ENCODE measurements around the gene UBA6. TPM values are rescaled to one million over a fixed set of nuclear protein-coding genes. Genes with fewer than 3 reads are reported as not detected.
A peak's percentile ranks its signal among the peaks of the same experiment; 100 is the strongest.
"Not testable (repeated sequence)": the region's sequence is repeated elsewhere in the genome, so short reads cannot be mapped to it uniquely, and the experiment has no call there.

Gene UBA6
- total RNA-seq, 2 donors from 2014 or later, result 12.5 to 13.7 TPM

DNA sequence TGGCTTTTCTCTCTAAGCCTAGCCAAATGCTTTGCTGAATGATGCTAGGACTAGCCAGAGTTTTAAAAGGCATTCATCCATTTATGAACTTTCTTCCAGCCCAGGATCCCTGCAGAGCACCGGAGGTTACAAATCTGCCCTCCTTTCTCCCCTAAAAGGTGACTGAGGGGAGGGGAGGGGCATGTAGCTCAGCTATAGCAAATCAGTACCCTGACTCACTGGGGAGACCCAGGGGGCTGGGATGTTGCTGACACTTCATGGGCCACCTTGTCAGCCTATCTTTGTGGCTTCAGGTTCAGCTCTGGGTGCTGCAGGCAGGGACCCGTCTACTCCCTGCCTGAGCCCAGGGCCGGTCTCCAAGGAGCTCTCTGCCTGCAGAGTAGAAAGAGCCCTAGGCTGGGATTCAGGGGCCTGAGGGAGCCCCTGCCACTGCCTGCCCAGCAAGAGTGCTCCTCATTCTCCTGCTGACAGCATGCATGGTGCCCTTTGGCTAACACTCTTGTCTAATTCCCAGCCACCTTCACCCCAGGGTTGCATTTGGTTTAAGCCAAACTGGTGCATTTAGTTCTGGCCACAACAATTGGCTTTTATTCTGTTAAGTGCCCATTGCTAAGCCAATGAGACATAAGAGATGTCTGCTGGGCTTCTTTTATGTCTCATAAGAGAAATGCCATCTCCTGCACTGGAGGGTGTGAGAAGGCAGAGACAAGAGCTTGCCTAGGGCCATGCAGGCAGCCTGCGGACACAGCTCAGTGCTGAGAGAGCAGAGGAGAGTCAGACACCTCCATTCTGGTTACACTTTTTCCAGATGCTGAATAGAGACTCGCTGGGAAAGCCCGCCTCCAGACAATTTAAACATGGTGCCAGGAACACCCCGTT, 11.9 kb upstream of the UBA6 start:
- ATAC-seq, result no peak
- H3K36me3 ChIP-seq (replicated peaks in 1 of 2; ENCODE audit: insufficient read depth in 1 of 2, low read depth in 2 of 2), result no peaks in the 10 kb centered on the region
- H3K4me3 ChIP-seq, result no peak overlapping the region
- DNase-seq, result no peak
- TF ChIP-seq, protein P1, sequence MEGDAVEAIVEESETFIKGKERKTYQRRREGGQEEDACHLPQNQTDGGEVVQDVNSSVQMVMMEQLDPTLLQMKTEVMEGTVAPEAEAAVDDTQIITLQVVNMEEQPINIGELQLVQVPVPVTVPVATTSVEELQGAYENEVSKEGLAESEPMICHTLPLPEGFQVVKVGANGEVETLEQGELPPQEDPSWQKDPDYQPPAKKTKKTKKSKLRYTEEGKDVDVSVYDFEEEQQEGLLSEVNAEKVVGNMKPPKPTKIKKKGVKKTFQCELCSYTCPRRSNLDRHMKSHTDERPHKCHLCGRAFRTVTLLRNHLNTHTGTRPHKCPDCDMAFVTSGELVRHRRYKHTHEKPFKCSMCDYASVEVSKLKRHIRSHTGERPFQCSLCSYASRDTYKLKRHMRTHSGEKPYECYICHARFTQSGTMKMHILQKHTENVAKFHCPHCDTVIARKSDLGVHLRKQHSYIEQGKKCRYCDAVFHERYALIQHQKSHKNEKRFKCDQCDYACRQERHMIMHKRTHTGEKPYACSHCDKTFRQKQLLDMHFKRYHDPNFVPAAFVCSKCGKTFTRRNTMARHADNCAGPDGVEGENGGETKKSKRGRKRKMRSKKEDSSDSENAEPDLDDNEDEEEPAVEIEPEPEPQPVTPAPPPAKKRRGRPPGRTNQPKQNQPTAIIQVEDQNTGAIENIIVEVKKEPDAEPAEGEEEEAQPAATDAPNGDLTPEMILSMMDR (IDR thresholded peaks at IDR 0.05), result no peak
- no peak for TF ChIP-seq POLR2A (IDR thresholded peaks at IDR 0.05)
- no peaks in the 10 kb centered on the region for H3K4me1 ChIP-seq
- no peaks in the 10 kb centered on the region for H3K27me3 ChIP-seq
- no peak overlapping the region for H3K27ac ChIP-seq
- intact Hi-C loops (cut with DNase I), result no loop called here
- WGBS, 2 donors, result 78 to 81% methylated on average over 5 to 7 of the region's 7 CpGs
- H3K9me3 ChIP-seq, result no peaks in the 10 kb centered on the region

DNA sequence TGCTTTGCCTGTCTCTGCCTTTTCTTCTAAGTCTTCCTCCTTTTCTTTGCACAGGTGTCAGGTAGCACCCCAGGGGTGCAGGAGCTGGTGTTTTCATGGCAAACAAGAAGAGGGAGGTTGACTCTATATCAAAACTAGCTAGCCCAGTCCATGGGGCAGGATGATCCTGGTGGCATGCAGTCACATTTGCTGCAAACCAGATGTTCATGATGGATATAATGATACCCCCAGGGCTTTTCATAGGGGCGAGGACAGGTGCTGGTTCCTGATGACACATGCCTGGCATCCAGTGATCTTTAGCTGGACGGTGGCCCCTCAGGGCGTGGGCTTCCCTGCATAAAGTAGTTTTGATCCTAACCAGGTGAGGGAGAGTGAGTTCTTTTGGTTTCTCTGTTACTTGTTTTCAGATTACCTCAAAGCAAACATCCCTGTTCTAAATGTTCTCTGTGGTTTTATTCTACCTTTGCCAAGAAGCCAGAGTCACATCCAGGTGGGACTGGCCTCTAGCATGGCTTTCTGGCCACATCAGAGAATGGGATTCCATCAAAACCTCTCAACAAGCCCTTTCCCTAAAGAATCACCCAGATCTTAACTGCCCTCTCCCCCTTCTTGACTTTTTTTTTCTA, 11.2 kb upstream of the UBA6 start:
- DNase-seq, result no peak
- Histone ChIP-seq H3K4me3 (no peak overlapping the region), H3K36me3 (replicated peaks in 1 of 2; ENCODE audit: insufficient read depth in 1 of 2, low read depth in 2 of 2) (no peaks in the 10 kb centered on the region), H3K4me1 (no peaks in the 10 kb centered on the region), H3K9me3 (no peaks in the 10 kb centered on the region), H3K27ac (no peak overlapping the region), H3K27me3 (no peaks in the 10 kb centered on the region)
- intact Hi-C loops (cut with DNase I), result no loop called here
- TF ChIP-seq, protein P1 (IDR thresholded peaks at IDR 0.05), result no peak
- TF ChIP-seq POLR2A (IDR thresholded peaks at IDR 0.05), result no peak
- 90 to 100% methylated on average over 3 of the region's 3 CpGs for WGBS, 2 donors
- no peak for ATAC-seq

DNA sequence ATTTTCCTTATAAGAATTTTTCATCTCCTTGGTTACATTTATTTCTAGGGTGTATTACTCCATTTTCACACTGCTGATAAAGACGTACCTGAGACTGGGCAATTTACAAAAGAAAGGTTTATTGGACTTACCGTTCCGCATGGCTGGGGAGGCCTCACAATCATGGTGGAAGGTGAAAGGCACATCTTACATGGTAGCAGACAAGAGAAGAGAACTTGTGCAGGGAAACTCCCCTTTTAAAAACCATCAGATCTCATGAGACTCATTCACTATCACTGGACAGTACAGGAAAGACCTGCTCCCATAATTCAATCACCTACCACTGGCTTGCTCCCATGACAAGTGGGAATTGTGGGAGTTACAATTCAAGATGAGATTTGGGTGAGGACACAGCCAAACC, 5.7 kb upstream of the UBA6 start:
- H3K9me3 ChIP-seq; H3K27me3 ChIP-seq; ATAC-seq; H3K4me1 ChIP-seq; intact Hi-C loops (cut with DNase I); DNase-seq; H3K4me3 ChIP-seq; H3K36me3 ChIP-seq (replicated peaks in 1 of 2; ENCODE audit: insufficient read depth in 1 of 2, low read depth in 2 of 2); H3K27ac ChIP-seq: not testable (repeated sequence)
- WGBS, 2 donors, result 91 to 96% methylated on average over 3 of the region's 3 CpGs

DNA sequence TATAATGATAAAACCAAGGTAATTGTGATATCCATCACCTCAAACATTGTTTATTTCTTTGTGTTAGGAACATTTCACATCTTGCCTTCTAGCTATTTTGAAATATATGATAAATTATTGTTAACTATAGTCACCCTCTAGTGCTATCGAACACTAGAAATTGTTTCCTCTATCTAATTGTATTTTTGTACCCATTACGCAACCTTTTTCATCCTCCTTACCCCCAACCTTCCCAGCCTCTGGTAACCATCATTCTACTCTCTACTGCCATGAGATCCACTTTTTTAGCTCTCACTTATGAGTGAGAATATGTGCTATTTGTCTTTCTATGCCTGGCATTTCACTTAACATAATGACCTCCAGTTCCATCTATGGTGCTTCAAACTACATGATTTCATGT, 3.9 kb upstream of the UBA6 start:
- no peaks in the 10 kb centered on the region for H3K9me3 ChIP-seq
- ATAC-seq, result no peak
- no peaks in the 10 kb centered on the region for H3K36me3 ChIP-seq (replicated peaks in 1 of 2; ENCODE audit: insufficient read depth in 1 of 2, low read depth in 2 of 2)
- TF ChIP-seq, protein P1 (IDR thresholded peaks at IDR 0.05), result no peak
- TF ChIP-seq POLR2A (IDR thresholded peaks at IDR 0.05), result no peak
- H3K4me1 ChIP-seq, result peaks cover 12% of the 10 kb centered on the region
- WGBS, 2 donors, result 87 to 93% methylated on average over 2 of the region's 2 CpGs
- intact Hi-C loops (cut with DNase I), result no loop called here
- H3K4me3 ChIP-seq, result no peak overlapping the region
- no peak overlapping the region for H3K27ac ChIP-seq
- H3K27me3 ChIP-seq, result no peaks in the 10 kb centered on the region
- no peak for DNase-seq

DNA sequence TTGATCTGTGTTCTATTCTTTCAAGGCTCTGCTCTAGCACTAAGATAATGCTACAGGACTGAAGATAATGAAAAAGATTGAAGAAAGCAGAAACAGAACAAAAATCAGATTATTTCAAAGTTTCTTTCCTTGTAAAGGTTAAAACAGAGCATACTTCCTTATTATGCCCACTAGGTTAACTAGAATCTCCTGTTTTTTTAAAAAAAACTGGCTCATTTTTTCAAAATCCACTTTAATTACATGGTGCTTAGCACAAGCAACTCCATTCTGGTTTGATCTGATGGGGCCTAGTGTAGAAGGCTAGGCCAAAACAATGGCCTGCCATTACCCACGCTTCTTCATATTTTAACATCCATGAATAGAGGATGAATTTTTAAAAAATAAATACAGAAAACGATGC, 1.2 kb upstream of the UBA6 start:
- ATAC-seq (no peak), DNase-seq (no peak)
- Histone ChIP-seq H3K4me3 (no peak overlapping the region), H3K27me3 (no peaks in the 10 kb centered on the region), H3K9me3 (no peaks in the 10 kb centered on the region), H3K27ac (peak overlapping the region in 1 of 4 donors; percentile 95), H3K4me1 (peaks cover 21% of the 10 kb centered on the region), H3K36me3 (replicated peaks in 1 of 2; ENCODE audit: insufficient read depth in 1 of 2, low read depth in 2 of 2) (no peaks in the 10 kb centered on the region)
- intact Hi-C loops (cut with DNase I), result no loop called here
- WGBS, 2 donors, result 88 to 89% methylated on average over 2 of the region's 2 CpGs
- TF ChIP-seq, protein P1 (IDR thresholded peaks at IDR 0.05), result no peak
- no peak for TF ChIP-seq POLR2A (IDR thresholded peaks at IDR 0.05)
